ENCODE data around the gene PLA2G6.

The PLA2G6 gene

DNA sequence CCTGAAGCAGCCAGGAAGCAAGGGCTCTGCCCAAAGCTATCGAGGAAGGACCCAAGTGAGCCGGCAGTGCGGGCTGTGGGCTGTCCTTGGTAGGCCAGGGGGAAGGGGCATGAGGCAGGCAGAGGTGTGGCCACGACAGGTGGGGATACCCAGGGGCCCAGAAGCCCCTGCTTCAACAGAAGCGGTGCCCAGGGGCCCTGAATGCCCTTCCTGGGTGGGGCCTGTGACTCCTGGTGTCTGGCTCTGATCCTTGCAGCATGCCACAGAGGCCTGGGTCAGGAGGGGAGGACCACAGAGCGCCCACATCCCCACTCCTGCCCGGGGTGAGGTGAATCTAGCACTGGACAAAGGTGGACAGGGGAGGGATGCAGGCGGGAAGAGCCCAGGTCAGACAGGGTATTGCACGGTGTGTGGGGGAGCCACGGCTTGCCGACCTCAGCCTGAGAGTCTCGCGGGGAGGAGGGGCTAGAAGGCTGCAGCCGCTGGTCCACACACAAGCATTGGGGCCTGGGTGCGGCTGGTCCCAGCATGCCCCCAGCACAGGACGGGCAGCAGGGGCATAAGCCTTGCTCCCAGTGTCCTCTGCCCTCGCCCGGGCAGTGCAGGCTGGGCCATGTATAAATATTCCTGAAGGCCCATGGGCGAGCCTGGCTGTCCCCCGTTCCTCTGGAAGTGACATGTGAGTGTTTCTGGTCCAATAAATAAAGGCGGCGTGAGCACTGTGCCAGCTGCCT lies 39.2 kb upstream of the PLA2G6 start:
- no peak overlapping the region for H3K9ac ChIP-seq (ENCODE audit: low read length)
- H3K36me3 ChIP-seq (ENCODE audit: control insufficient read depth, insufficient read depth, low read length): peaks cover 12% of the 10 kb centered on the region
- no peak overlapping the region for H3K27ac ChIP-seq (ENCODE audit: low read depth, low read length)
- H3K27me3 ChIP-seq (ENCODE audit: control insufficient read depth, insufficient read depth, low read length): no peaks in the 10 kb centered on the region
- peaks cover 16% of the 10 kb centered on the region for H3K4me1 ChIP-seq (ENCODE audit: control insufficient read depth, insufficient read depth, low read length)
- H3K4me3 ChIP-seq (ENCODE audit: low read length): no peak overlapping the region

DNA sequence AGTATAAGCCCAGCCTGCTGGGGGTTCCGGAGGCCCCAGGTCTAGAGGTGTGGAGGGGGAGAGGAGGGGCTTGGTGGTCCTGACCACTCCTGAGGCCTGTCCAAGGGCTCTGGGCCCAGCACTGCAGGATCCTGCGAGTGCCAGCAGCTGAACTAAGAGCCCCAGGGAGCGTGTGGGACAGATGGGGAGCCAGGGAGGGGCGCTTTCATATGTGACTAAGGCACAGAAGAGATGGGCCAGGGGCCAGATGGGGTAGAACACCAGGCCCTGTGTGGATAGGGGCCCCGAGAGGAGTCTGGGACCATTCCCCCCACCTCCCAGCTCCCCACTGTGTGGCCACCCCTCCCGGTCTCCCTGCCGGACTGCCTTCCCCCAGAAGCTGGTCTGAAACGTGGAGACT lies 38.5 kb upstream of the PLA2G6 start:
- H3K36me3 ChIP-seq (ENCODE audit: control insufficient read depth, insufficient read depth, low read length): peaks cover 10% of the 10 kb centered on the region
- H3K4me1 ChIP-seq (ENCODE audit: control insufficient read depth, insufficient read depth, low read length): peaks cover 16% of the 10 kb centered on the region
- H3K27ac ChIP-seq (ENCODE audit: low read depth, low read length): peak overlapping the region; percentile 56
- no peak overlapping the region for H3K4me3 ChIP-seq (ENCODE audit: low read length)
- no peak overlapping the region for H3K9ac ChIP-seq (ENCODE audit: low read length)
- H3K27me3 ChIP-seq (ENCODE audit: control insufficient read depth, insufficient read depth, low read length): no peaks in the 10 kb centered on the region

DNA sequence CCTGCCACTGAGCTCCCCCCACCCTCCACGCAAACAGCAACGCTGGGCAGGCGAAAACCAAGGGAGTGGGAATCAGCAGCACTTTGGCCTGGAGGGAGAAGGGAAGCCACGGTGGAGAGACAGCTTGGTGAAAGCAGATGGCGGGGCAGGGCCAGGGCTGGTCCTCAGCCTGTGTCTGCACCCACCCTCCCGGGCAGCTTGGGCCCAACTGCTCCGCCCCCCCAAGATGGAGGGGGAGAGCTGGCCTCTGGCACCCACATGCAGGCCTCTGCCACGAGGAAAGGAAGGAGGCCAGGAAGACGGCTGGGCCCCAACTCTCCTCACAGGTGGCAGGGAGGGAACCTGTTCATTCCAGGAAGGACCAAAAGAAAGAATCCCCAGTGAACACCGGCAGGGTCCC lies 38.0 kb upstream of the PLA2G6 start:
- Histone ChIP-seq H3K27me3 (ENCODE audit: control insufficient read depth, insufficient read depth, low read length) (no peaks in the 10 kb centered on the region), H3K4me1 (ENCODE audit: control insufficient read depth, insufficient read depth, low read length) (peaks cover 16% of the 10 kb centered on the region), H3K4me3 (ENCODE audit: low read length) (no peak overlapping the region), H3K27ac (ENCODE audit: low read depth, low read length) (peak overlapping the region; percentile 56), H3K9ac (ENCODE audit: low read length) (no peak overlapping the region), H3K36me3 (ENCODE audit: control insufficient read depth, insufficient read depth, low read length) (peaks cover 5% of the 10 kb centered on the region)

DNA sequence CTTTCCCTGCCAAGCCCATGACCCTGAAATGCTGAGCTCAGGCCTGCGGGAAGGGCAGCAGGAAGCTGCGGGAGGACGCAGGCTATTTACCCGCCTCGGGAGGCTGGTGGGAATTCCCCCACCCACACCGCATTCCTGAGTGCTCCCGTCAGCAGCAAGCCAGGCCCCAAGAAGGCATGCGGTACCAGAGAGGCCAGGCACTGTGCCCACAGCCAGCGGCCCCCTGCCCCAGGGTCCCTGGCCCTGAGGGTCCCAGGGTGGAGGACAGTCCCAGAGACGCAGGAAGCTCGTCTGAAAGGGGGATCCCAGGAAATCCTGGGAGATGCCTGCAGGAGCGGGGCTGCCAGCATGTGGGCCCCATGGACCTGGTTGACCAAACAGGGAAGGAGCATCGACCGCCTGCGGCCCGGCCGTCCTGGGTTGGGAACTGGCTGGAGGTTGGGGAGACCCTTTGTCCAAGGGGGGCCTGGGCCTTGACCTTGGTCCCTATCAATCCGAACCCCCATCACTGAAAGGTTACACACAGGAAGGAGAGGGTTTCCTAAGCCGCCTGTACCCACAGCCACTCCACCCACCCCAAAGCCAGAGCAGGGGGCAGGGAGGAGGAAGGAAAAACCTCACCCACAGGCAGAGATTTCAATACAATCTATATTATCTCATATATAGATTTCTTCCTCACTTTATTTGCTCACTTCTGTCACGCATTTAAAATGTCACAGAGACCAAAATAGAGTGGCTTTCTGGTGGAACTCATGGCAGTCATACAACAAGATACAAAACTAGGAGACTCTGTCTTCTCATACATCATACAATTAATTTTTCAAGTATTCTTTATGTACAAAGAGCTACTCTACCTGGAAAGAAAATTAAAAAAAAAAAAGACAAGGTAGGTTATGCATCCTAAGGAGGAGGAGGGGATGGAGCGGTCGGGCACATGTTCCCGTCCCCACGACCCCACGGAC lies 37.3 kb upstream of the PLA2G6 start:
- no peak overlapping the region for H3K4me3 ChIP-seq (ENCODE audit: low read length)
- peak overlapping the region; percentile 76 for H3K27ac ChIP-seq (ENCODE audit: low read depth, low read length)
- H3K4me1 ChIP-seq (ENCODE audit: control insufficient read depth, insufficient read depth, low read length): peaks cover 20% of the 10 kb centered on the region
- no peaks in the 10 kb centered on the region for H3K27me3 ChIP-seq (ENCODE audit: control insufficient read depth, insufficient read depth, low read length)
- peaks cover 3% of the 10 kb centered on the region for H3K36me3 ChIP-seq (ENCODE audit: control insufficient read depth, insufficient read depth, low read length)
- peak overlapping the region; percentile 12 for H3K9ac ChIP-seq (ENCODE audit: low read length)

DNA sequence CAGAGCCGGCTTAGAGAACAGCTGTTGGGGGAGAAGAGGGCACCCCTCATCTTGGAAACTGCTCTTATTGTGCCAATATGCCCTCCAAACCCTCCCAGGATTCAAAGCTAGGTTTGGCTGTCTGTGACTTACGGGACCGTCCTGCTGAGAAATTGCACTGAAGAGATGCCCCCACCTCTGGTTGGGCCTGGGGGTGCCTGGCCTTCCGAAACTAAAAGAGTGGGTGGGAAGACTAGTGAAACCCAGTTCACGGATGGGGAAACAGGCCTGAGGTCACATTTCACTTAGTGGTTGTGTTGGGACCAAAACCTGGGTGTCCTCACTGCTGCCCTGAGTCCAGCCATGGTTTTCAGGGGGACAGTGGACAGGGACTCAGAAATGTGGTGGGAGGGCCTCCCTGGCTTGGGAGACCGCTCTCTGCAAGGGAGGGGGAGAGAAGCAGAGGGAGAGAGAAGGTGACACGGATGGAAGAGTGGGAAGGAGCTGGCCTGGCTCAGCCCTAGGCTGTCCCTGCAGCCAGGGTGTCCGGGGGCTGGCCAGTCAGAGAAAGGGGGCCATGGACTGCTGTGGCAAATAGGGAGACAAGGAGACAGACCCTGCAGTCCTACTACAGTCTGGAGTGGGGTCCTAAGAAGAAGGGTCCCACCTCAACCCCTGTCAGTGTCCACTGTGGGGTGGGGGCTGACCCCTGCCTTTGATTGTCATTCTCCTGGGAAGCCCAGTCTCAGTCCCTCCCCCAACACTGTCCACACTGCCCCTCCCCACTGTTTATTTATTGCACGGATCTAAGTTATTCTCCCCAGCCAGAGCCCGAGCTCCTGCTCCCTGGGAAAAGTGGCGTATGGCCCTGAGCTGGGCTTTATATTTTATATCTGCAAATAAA lies 33.8 kb upstream of the PLA2G6 start:
- H3K27ac ChIP-seq (ENCODE audit: low read depth, low read length): no peak overlapping the region
- no peaks in the 10 kb centered on the region for H3K36me3 ChIP-seq (ENCODE audit: control insufficient read depth, insufficient read depth, low read length)
- peak overlapping the region; percentile 3 for H3K4me3 ChIP-seq (ENCODE audit: low read length)
- H3K27me3 ChIP-seq (ENCODE audit: control insufficient read depth, insufficient read depth, low read length): no peaks in the 10 kb centered on the region
- peaks cover 22% of the 10 kb centered on the region for H3K4me1 ChIP-seq (ENCODE audit: control insufficient read depth, insufficient read depth, low read length)
- no peak overlapping the region for H3K9ac ChIP-seq (ENCODE audit: low read length)

DNA sequence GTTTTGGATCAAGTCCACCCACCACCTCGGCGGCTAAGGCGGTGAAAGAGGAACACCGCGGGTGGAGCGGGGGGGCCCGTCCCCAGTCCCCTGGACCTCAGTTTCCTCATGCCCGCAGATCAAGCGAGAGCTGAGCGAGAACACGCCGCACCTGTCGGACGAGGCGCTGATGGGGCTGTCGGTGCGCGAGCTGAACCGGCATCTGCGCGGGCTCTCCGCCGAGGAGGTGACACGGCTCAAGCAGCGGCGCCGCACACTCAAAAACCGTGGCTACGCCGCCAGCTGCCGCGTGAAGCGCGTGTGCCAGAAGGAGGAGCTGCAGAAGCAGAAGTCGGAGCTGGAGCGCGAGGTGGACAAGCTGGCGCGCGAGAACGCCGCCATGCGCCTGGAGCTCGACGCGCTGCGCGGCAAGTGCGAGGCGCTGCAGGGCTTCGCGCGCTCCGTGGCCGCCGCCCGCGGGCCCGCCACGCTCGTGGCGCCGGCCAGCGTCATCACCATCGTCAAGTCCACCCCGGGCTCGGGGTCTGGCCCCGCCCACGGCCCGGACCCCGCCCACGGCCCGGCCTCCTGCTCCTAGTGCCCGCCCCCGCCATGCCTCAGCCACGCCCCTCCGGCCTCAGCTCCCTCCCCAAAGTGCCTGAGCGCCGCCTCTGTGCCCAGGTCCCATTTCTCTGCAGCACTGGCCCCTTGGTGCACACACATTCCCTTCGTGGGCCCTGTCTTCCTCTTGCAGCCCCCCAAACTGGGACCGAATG lies 32.8 kb upstream of the PLA2G6 start:
- Histone ChIP-seq H3K27me3 (ENCODE audit: control insufficient read depth, insufficient read depth, low read length) (no peaks in the 10 kb centered on the region), H3K36me3 (ENCODE audit: control insufficient read depth, insufficient read depth, low read length) (no peaks in the 10 kb centered on the region), H3K9ac (ENCODE audit: low read length) (no peak overlapping the region), H3K27ac (ENCODE audit: low read depth, low read length) (peak overlapping the region; percentile 6), H3K4me1 (ENCODE audit: control insufficient read depth, insufficient read depth, low read length) (peaks cover 20% of the 10 kb centered on the region), H3K4me3 (ENCODE audit: low read length) (peak overlapping the region; percentile 52)

DNA sequence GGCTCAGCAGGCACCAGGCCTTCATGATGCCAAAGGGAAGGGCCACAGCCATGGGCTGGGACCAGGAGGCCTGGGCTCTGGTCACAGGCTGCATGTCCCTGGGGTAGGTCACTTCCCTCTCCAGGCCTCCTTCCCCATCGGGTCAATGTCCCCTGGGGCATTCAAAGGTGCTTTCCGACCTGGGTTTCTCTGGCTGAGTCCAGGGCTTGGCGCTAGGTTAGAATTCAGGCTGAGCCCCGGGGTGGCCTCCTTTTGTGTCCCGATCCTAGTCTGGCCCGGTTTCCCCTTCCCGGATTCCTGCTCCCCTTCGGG lies 32.3 kb upstream of the PLA2G6 start:
- Histone ChIP-seq H3K36me3 (ENCODE audit: control insufficient read depth, insufficient read depth, low read length) (no peaks in the 10 kb centered on the region), H3K9ac (ENCODE audit: low read length) (no peak overlapping the region), H3K27ac (ENCODE audit: low read depth, low read length) (no peak overlapping the region), H3K27me3 (ENCODE audit: control insufficient read depth, insufficient read depth, low read length) (no peaks in the 10 kb centered on the region), H3K4me1 (ENCODE audit: control insufficient read depth, insufficient read depth, low read length) (peaks cover 17% of the 10 kb centered on the region), H3K4me3 (ENCODE audit: low read length) (peak overlapping the region; percentile 52)

DNA sequence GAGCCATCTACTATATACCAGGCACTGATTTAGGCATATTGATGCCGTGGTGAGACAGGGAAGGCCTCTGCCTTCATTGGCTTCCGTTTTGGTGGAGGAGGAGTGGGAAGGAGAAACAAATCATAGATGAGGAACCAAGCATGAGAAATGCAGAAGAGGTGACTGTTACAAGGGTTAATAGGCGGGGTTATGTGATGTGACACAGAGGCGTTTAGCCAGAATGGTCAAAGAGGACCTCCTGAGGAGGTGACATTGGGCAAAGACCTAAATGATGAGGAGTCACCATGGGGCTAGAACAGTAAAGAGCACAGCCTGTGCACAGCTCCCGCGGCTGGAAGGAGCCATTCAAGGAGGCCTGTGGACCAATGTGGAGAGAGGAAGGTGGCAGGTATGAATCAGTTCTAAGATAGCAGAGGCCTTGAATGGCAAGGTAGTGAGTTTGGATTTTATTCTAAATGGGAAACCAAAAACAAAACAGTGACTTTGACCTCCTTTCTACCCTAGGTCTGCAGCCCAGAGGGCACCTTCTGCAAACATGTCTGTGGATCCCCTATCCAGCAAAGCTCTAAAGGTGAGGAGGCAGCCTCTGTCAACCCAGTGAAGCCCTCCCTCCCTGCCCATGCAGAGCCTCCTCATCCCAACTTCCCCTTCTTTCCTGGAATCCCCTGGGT lies 31.8 kb upstream of the PLA2G6 start:
- H3K27ac ChIP-seq (ENCODE audit: low read depth, low read length): no peak overlapping the region
- H3K9ac ChIP-seq (ENCODE audit: low read length): no peak overlapping the region
- H3K4me3 ChIP-seq (ENCODE audit: low read length): peak overlapping the region; percentile 52

DNA sequence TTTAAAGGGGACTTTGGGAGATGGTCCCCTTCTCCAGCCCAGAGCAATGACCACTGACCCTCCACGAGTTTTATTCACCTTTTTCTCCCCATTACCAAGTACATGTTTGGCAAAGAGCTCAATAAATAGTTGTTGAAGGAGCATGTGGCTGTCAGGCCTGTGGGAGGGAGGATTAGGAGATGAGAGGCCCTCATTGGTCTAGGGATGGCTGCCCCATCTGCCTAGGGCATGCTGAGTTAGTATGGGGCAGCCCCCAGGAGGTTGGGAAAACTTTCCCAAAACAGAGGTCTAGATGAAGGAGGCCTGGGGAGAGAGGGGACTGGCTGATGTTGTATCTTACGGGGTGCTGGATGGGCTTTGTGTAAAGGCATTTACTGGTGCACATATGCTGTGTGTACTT lies 30.8 kb upstream of the PLA2G6 start:
- Histone ChIP-seq H3K4me3 (ENCODE audit: low read length) (no peak overlapping the region), H3K27me3 (ENCODE audit: control insufficient read depth, insufficient read depth, low read length) (no peaks in the 10 kb centered on the region), H3K9ac (ENCODE audit: low read length) (no peak overlapping the region), H3K36me3 (ENCODE audit: control insufficient read depth, insufficient read depth, low read length) (no peaks in the 10 kb centered on the region), H3K27ac (ENCODE audit: low read depth, low read length) (no peak overlapping the region), H3K4me1 (ENCODE audit: control insufficient read depth, insufficient read depth, low read length) (peaks cover 6% of the 10 kb centered on the region)

More for the DNA sequence above, 31.8 kb upstream of the PLA2G6 start:
- peaks cover 12% of the 10 kb centered on the region for H3K4me1 ChIP-seq (ENCODE audit: control insufficient read depth, insufficient read depth, low read length)
- H3K27me3 ChIP-seq (ENCODE audit: control insufficient read depth, insufficient read depth, low read length): no peaks in the 10 kb centered on the region
- H3K36me3 ChIP-seq (ENCODE audit: control insufficient read depth, insufficient read depth, low read length): no peaks in the 10 kb centered on the region

DNA sequence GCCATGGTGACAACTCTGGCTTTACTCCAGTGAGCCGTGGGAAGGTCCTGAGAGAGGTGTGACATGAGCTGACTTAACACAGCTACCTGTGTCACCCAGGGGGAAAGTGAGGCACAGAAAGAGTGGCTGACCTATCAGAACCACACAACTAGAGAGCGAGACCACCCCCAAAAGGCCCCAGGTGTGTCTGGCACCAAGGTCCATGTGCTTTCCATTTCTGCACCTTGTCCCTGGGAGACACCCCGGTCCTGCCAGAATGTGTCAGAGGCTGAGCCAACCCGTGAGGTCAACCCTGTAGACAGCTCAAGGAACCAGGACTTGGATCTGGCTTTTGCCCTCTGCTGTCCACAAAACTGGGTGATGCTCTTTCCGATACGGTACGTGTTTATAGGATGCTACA lies 29.9 kb upstream of the PLA2G6 start:
- Histone ChIP-seq H3K4me1 (ENCODE audit: control insufficient read depth, insufficient read depth, low read length) (peaks cover 6% of the 10 kb centered on the region), H3K27ac (ENCODE audit: low read depth, low read length) (no peak overlapping the region), H3K36me3 (ENCODE audit: control insufficient read depth, insufficient read depth, low read length) (no peaks in the 10 kb centered on the region), H3K9ac (ENCODE audit: low read length) (no peak overlapping the region), H3K27me3 (ENCODE audit: control insufficient read depth, insufficient read depth, low read length) (no peaks in the 10 kb centered on the region), H3K4me3 (ENCODE audit: low read length) (no peak overlapping the region)

DNA sequence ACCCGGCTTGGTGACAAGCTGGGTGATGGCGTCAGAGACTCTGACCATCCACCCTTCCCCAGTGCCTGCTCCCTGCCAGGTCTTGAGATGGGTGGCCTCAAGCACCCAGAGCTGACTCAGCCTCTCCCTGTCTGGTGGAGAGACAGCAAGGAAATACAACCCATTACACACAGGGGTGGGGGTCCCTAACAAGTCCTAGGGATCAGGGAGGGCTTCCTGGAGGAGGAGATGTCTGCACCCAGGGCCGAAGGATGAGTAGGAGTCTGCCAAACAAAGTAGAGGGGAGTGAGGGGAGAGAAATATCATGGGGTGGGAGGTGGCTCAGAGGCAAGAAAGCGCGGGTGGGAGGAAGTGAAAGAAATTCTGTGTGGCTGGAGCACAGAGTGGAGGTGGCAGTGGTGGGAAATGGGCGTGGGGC lies 26.9 kb upstream of the PLA2G6 start:
- Histone ChIP-seq H3K4me1 (ENCODE audit: control insufficient read depth, insufficient read depth, low read length) (peaks cover 19% of the 10 kb centered on the region), H3K27me3 (ENCODE audit: control insufficient read depth, insufficient read depth, low read length) (no peaks in the 10 kb centered on the region), H3K36me3 (ENCODE audit: control insufficient read depth, insufficient read depth, low read length) (no peaks in the 10 kb centered on the region), H3K4me3 (ENCODE audit: low read length) (no peak overlapping the region), H3K27ac (ENCODE audit: low read depth, low read length) (no peak overlapping the region), H3K9ac (ENCODE audit: low read length) (no peak overlapping the region)

Measured in rectal smooth muscle tissue (tissue), 1 donor.